Activated CD8-positive, alpha-beta memory T cell treated with anti-CD3 and anti-CD28 coated beads, Interleukin-2, amount 50 U/mL, for 24 hours (primary cell): ENCODE measurements around the gene MDM4.
A peak's percentile ranks its signal among the peaks of the same experiment; 100 is the strongest.

Experiments used
- DNase-seq: peaks from one replicate; pipeline ENCODE4 v3.0.0-alpha.2; 2020; ENCODE audit errors: extremely low read depth

The MDM4 gene

GRCh38 chr1:204491655-204492054, 24.6 kb upstream of the MDM4 start:
- no peak for DNase-seq

GRCh38 chr1:204493145-204493983, 22.8 kb upstream of the MDM4 start:
- no peak for DNase-seq

GRCh38 chr1:204493984-204494280, 22.3 kb upstream of the MDM4 start:
- DNase-seq, result no peak

DNA sequence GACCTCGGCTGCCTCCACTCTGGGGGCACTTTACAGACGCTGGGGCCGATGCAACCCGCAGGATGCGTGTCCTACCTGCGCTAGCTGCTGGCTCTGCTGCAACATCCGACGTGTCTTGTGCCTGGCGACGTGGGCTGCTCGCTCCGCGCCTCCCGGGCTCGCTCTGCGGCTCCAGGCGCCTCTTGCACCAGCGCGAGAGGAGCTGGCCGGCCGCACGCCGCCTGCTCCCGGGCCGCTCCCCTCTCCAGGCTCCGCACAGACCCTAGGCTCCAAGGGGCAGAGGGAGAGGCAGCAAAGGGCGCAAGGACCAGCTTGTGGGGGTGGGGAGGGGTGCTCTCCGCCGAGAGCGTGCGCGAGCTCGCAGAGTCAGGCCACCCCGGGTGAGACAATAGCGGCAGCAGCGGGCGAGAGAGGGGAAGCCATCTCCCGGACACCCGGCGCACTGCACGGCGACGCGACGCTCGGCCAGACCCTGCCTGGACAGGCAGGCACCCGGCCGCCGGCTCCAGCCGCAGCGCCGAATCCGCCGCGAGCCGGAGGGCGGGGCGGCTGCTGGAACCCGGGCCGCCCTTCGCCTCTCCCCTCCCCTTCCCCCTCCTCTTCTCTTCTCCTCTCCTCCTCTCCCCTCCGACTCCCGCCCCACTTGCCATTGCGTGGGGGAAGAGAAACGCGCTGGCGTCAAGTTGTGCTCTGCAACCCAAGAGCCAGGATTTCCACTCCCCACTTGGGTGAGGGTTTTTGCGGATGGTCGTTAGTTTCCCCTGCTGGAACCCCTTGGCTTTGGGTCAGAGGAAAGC, 21.7 kb upstream of the MDM4 start, which contains the start of gene PIK3C2B:
TSS of gene PIK3C2B (minus strand) at position 525 of the 797 bp plus-strand sequence. CDS start 25,003 bp downstream, outside the sequence.
- DNase-seq, result no peak

DNA sequence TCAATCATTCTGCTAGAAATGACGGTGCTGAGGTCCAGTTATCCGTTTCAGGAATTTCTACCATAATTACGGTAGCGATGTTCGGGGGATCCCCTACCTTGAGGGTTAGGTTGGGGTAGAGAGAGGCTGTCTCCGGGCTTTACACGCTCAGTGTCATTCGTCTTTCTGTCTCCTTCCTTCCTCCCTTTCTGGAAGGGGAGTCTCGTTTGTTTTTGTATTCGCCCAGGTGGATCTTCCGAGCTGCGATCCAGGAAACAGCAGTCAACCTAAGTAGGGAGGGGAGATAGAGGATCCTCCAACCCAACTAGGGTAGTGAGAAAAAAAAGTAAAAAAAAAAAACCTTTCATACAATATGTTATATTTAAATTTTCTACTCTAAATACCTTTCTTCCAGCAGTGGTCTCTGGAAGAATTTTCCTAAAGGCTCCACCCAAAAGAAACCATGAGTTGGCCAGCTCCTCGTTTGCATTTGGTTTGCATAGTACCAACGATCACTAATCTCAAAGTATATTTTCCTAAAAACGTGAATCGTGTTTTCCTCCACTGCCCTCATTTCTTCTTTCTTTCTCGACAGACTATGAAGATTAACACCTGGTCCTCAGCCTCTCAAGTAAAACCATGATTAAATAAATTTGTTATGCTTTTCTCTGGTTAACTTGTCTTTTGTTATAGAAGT, 21.0 kb upstream of the MDM4 start:
- DNase-seq, result no peak

DNA sequence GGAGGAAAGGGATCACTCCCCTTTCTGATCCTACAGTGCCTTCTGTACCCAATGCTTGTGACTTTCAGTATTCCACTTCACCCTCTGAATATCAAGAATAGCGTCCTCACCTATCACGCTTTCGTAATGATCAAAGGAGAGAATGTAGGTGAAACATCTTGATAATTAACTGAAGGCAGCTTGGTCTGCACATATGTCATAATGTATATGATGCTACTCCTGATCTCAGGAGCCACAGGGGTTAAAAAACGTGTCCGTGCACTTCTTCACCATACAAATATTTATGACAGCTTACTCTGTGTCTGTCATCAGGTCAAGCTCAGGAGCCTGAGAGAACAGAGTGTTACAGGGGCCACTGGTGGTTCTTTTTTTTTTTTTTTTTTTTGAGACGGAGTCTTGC, 20.4 kb upstream of the MDM4 start:
- DNase-seq, result no peak

DNA sequence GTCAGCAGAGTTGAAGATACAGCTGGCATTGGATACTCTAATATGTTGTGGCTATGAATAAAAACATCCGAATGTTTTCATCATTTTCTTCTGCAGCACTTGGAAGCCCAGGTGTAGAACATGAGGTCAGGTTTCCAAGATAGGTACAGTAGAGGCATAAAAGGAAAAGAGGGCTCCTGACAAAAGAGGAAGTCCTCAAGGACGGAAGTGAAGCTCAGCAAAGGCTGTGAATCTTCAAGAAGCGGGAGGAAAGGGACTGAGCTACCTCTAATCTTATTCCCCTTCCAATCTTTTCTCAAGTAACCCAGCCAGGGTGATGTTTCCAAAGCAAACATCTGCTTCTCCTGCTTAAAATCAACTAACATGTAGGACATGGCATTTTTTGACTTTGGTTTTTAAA, 17.2 kb upstream of the MDM4 start:
- DNase-seq, result no peak

DNA sequence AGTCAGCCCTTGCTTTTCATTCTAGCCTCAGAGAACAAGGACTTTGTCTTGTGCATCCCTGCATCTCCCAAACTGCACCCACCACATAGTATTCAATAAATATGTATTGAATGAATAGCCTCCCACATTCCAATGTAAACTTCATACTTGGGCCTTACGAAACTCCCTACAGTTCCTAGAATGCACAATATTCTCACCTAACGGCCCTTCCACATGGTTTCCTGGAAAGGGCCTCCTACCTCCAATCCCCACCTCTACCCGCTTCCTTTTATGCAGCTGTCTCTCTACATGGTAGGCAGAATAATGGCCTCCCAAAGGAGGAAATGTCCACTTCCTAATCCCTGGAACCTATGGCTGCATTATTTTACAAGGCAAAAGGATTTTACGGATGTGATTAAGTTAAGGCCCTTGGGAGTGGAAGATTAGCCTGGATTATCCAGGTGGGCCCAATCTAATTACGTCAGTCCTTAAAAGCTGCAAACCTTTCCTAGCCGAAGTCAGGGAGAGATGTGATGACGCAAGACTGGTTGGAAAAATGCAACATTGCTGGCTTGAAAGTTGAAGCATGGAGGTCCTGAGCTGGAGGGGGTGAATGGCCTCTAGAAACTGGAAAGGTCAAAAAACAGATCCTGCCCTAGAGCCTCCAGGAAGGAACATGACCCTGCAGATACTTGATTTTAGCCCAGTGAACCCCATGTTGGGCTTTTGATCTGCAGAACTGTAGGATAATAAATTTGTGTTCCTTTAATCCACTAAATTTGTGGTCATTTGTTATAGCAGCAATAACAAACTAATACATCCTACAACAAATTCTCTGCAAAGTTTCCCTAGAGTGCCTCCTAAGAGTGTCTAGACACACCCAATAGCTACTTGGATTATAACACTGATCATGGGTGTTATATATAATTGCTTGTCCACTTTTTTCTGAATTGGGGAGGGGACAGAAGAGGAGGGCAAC, 16.4 kb upstream of the MDM4 start:
- DNase-seq, result no peak

DNA sequence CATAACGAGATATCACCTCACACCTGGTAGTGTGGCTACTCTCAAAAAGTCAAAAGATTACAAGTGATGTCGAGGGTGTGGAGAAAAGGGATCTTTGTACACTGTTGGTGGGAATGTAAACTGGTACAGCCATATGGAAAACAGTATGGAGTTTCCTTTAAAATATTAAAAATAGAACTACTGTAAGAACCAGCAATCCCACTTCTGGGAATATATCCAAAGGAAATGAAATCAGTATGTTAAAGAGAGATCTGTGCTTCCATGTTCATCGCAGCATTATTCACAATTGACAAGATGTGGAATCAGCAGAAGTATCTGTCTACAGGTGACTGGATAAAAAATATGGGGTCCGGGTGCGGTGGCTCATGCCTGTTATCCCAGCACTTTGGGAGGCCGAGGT, 14.0 kb upstream of the MDM4 start:
- no peak for DNase-seq

GRCh38 chr1:204503122-204503912, 12.9 kb upstream of the MDM4 start:
- DNase-seq, result no peak

DNA sequence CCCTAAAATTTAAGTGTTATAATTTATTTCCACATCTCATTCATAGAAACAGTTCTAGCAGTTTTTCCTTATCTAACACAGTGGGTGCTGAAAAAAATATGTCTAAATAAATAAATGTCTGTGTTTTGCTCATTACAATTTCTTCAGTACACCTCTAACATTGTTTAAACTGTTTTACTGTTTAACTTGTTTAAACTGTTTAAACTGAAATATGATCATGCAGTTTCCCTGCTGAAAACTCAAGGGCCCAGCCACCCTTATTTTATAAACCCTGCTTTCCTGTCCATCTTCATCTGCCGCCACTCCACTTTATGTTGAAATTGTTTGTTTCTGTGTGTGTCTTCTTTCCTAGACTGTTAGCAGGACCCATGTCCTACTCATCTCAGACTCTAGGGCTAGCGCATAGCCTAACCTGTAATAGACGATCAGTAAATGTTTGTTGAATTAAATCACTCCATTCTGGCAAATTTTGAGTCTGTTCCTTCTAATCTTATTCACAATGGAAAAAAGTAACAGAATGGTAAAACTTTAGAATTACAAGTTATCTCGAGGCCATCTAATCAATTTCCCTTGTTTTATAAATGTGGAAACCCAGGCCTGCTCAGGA, 12.2 kb upstream of the MDM4 start:
- DNase-seq, result no peak

DNA sequence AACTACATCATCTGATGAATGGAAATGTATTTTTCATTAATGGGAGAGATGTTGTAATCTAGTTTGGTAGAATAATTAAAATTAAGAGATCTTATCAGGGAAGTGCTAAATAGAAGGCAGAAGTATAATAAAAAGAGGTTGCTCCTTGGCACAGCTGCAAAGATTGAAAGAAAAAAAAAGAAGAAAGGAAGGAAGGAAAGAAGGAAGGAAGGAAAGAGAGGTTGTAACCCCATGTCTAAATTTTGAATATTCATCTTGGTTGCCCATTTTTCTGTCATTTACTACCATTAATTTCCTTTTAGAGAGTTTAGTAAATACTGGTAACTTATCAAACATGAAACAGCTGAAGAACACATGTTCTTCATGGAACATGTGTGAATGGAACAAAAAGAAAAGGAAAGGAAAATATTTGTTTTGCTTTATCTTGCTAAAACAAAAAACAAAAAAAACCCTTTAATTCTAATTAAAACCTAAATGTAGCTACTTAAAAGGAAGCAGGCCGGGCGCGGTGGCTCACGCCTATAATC, 10.5 kb upstream of the MDM4 start:
- no peak for DNase-seq

DNA sequence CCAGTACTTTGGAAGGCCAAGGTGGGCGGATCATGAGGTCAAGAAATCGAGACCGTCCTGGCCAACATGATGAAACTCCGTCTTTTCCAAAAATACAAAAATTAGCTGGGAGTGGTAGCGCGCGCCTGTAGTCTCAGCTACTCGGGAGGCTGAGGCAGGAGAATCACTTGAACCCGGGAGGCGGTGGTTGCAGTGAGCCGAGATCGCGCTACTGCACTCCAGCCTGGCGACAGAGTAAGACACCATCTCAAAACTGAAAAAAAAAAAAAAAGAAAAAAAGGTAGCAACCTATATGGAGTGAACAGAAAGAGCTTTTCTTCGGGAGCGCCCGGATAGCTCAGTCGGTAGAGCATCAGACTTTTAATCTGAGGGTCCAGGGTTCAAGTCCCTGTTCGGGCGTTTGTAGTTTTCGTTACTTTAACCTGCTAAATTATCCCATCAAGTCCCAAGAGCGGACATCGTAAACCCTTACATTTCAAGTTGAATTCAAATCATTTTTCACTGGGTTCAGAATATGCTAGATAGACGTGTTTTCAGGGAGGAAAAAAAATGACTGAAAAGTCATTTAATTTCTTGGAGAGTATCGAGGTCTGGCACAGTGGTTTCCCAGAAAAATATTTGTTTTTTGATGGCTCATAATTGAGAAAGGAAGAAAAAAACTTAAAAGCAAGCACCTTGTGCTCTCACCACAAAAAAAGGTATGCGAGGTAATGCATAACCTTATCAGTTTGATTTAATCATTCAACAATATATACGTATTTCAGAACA, 9.8 kb upstream of the MDM4 start:
- DNase-seq, result no peak

GRCh38 chr1:204506969-204507316, 9.3 kb upstream of the MDM4 start:
- DNase-seq, result peak; percentile 84

DNA sequence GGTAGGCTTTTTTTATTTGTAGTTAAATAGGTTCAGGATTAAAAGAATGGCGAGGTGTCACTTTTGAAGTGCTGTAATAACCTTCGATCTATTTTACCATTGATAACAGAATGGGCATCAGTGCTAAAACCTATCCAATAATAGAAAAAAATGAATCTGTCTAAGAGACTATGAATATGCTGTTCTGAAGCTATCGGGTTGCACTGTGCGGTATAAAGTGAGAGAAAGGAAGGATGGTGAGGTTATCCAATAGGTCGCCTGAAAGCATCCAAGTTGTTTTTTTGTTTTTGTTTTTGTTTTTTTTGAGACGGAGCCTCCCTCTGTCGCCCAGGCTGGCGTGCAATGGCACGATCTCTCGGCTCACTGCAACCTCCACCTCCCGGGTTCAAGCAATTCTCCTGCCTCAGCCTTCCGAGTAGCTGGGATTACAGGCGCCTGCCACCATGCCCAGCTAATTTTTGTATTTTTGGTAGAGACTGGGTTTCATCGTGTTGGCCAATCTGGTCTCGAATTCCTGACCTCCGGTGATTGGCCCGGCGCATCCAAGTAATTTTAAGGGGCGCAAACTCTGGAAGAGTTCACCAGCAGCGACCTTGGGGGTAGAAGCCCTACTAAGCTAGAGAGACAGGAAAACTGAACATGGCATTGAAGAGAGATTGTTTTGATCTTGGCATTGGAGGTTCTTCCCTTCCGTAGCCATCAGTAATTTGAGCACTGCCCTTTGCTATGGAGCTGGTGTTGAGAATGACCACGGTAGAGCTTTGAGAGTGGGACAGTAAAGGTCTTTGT, 8.7 kb upstream of the MDM4 start:
- DNase-seq, result no peak

- DNase-seq, result no peak
Measured at GRCh38 chr1:204509186-204509635, 7.0 kb upstream of the MDM4 start.

- no peak for DNase-seq
Measured at GRCh38 chr1:204511366-204511765, 4.8 kb upstream of the MDM4 start.

GRCh38 chr1:204513117-204513716, 3.0 kb upstream of the MDM4 start:
- no peak for DNase-seq
